Measurements from ENCODE around the gene KIAA1671.

KIAA1671 gene

GRCh38 chr22:25084405-25085107, 132.0 kb downstream of the KIAA1671 start:
- in situ Hi-C loops (cut with MboI; ENCODE audit: low sequenced_read_pairs) = no loop called here

- in situ Hi-C loops (cut with MboI; ENCODE audit: low sequenced_read_pairs) = no loop called here
These were observed 132.6 kb downstream of the KIAA1671 start for GRCh38 chr22:25085156-25085555.

GRCh38 chr22:25085930-25086901, 133.7 kb downstream of the KIAA1671 start:
- in situ Hi-C loops (cut with MboI; ENCODE audit: low sequenced_read_pairs) = no loop called here

GRCh38 chr22:25086902-25087282, 134.4 kb downstream of the KIAA1671 start:
- in situ Hi-C loops (cut with MboI; ENCODE audit: low sequenced_read_pairs) = no loop called here

- in situ Hi-C loops (cut with MboI; ENCODE audit: low sequenced_read_pairs) = no loop called here
These were observed 137.8 kb downstream of the KIAA1671 start for GRCh38 chr22:25090225-25090890.

- in situ Hi-C loops (cut with MboI; ENCODE audit: low sequenced_read_pairs) = no loop called here
These were observed 138.9 kb downstream of the KIAA1671 start for GRCh38 chr22:25091458-25091857.

GRCh38 chr22:25092119-25092518, 139.6 kb downstream of the KIAA1671 start:
- in situ Hi-C loops (cut with MboI; ENCODE audit: low sequenced_read_pairs) = no loop called here

GRCh38 chr22:25094579-25094978, 142.1 kb downstream of the KIAA1671 start:
- in situ Hi-C loops (cut with MboI; ENCODE audit: low sequenced_read_pairs) = no loop called here

GRCh38 chr22:25095869-25096268, 143.4 kb downstream of the KIAA1671 start:
- in situ Hi-C loops (cut with MboI; ENCODE audit: low sequenced_read_pairs) = no loop called here

GRCh38 chr22:25096638-25097405, 144.3 kb downstream of the KIAA1671 start:
- in situ Hi-C loops (cut with MboI; ENCODE audit: low sequenced_read_pairs) = no loop called here

GRCh38 chr22:25098445-25099081, 146.0 kb downstream of the KIAA1671 start:
- in situ Hi-C loops (cut with MboI; ENCODE audit: low sequenced_read_pairs) = no loop called here

GRCh38 chr22:25099202-25099601, 146.7 kb downstream of the KIAA1671 start:
- in situ Hi-C loops (cut with MboI; ENCODE audit: low sequenced_read_pairs) = no loop called here

- in situ Hi-C loops (cut with MboI; ENCODE audit: low sequenced_read_pairs) = no loop called here
These were observed 147.9 kb downstream of the KIAA1671 start for GRCh38 chr22:25100402-25100801.

- in situ Hi-C loops (cut with MboI; ENCODE audit: low sequenced_read_pairs) = no loop called here
These were observed 148.4 kb downstream of the KIAA1671 start for GRCh38 chr22:25100948-25101347.

GRCh38 chr22:25101501-25101900, 149.0 kb downstream of the KIAA1671 start:
- in situ Hi-C loops (cut with MboI; ENCODE audit: low sequenced_read_pairs) = no loop called here

GRCh38 chr22:25101986-25102385, 149.5 kb downstream of the KIAA1671 start:
- in situ Hi-C loops (cut with MboI; ENCODE audit: low sequenced_read_pairs) = no loop called here

GRCh38 chr22:25102722-25103121, 150.2 kb downstream of the KIAA1671 start:
- in situ Hi-C loops (cut with MboI; ENCODE audit: low sequenced_read_pairs) = no loop called here

- in situ Hi-C loops (cut with MboI; ENCODE audit: low sequenced_read_pairs) = no loop called here
These were observed 151.9 kb downstream of the KIAA1671 start for GRCh38 chr22:25104367-25104766.

GRCh38 chr22:25105817-25106650, 153.5 kb downstream of the KIAA1671 start:
- in situ Hi-C loops (cut with MboI; ENCODE audit: low sequenced_read_pairs) = no loop called here

All from hTERT RPE-1 (cell line).